ENCODE data around the gene CDK6. TPM values are rescaled to one million over a fixed set of nuclear protein-coding genes. Genes with fewer than 3 reads are reported as not detected.

CDK6 gene
- total and polyA plus RNA-seq, 10 of the 15 experiments (the other 5 are each of a cell fraction or from before 2014, with no cell fraction given) = 8.0 to 118 (median 45.8) TPM

- TF ChIP-seq RELB (IDR thresholded peaks at IDR 0.05; ENCODE audit: low read depth) (no peak), SMARCA5 (IDR thresholded peaks at IDR 0.05) (no peak), PRDM15 (CRISPR knock-in tag; IDR thresholded peaks at IDR 0.05) (no peak), NR2C1 (IDR thresholded peaks at IDR 0.05) (no peak), SIX5 (IDR thresholded peaks at IDR 0.05; ENCODE audit: low read depth, low read length, severe bottlenecking) (no peak), HDAC6 (IDR thresholded peaks at IDR 0.05; ENCODE audit: unreplicated experiment) (no peak), CEBPB (IDR thresholded peaks at IDR 0.05; ENCODE audit: borderline replicate concordance in 1 of 2, low read depth in 2 of 2, low read length in 2 of 2) (no peak), USF1 (IDR thresholded peaks at IDR 0.05; ENCODE audit: borderline replicate concordance, extremely low read length, insufficient read depth, low read depth, low read length) (no peak), SMAD5 (IDR thresholded peaks at IDR 0.05; ENCODE audit: low read depth) (no peak)
Measured at GRCh38 chr7:92811158-92811557, 25.2 kb downstream of the CDK6 start (continued).

Data from GM12878 (cell line).